CD4-positive, CD25-positive, alpha-beta regulatory T cell (primary cell): ENCODE data around the gene SH3BP4. TPM values are rescaled to one million over a fixed set of nuclear protein-coding genes. Genes with fewer than 3 reads are reported as not detected.

ENCODE experiments used
- ATAC-seq, 2 donors: fragments of 150-1000 bp; cut with Tn5 transposase; one replicate each; pipeline ENCODE4 v1.10.0; 2021; ENCODE audit warnings: low read depth in 2 of 2, moderate number of reproducible peaks in 2 of 2, moderate library complexity in 1 of 2
- DNase-seq, 3 donors: peaks; one replicate each; pipeline versions ENCODE4 v3.0.0 to v3.0.0-alpha.2; 2012 to 2022; ENCODE audit warnings: mixed read lengths in 1 of 3
- H3K27ac ChIP-seq: one replicate; pipeline ENCODE4 v1.7.0; 2013; ENCODE audit warnings: mild to moderate bottlenecking, low read length; ENCODE audit not compliant: insufficient read depth, poor library complexity, severe bottlenecking
- H3K27me3 ChIP-seq: one replicate; pipeline ENCODE4 v1.7.0; 2013; ENCODE audit warnings: low read length; ENCODE audit not compliant: control insufficient read depth, insufficient read depth
- H3K36me3 ChIP-seq: one replicate; pipeline ENCODE4 v1.7.0; 2013; ENCODE audit warnings: mild to moderate bottlenecking, low read length, moderate library complexity; ENCODE audit not compliant: control insufficient read depth, insufficient read depth
- H3K4me1 ChIP-seq: 2 replicates; pipeline ENCODE4 v1.7.0; 2013; ENCODE audit warnings: mild to moderate bottlenecking, low read length; ENCODE audit not compliant: insufficient read depth, control insufficient read depth, poor library complexity, severe bottlenecking
- H3K4me3 ChIP-seq: one replicate; pipeline ENCODE4 v1.7.0; 2013; ENCODE audit warnings: low read depth, mild to moderate bottlenecking, low read length, moderate library complexity
- H3K9me3 ChIP-seq, 2 experiments: 1 replicate in 1 of 2; 2 replicates in 1 of 2; pipeline ENCODE4 v1.7.0; 2013; ENCODE audit warnings: low read length in 2 of 2, mild to moderate bottlenecking in 1 of 2, moderate library complexity in 1 of 2; ENCODE audit not compliant: control insufficient read depth in 2 of 2
- H3K27ac Mint-ChIP-seq, 3 donors: one replicate each; pipeline ENCODE4 v1.8.0; 2020 to 2022; ENCODE audit warnings: mild to moderate bottlenecking in 3 of 3, mixed read lengths in 3 of 3, moderate library complexity in 2 of 3
- H3K27me3 Mint-ChIP-seq: one replicate; pipeline ENCODE4 v1.8.0; 2022; ENCODE audit warnings: mild to moderate bottlenecking, mixed read lengths
- H3K36me3 Mint-ChIP-seq: one replicate; pipeline ENCODE4 v1.8.0; 2020; ENCODE audit warnings: mixed read lengths
- H3K4me1 Mint-ChIP-seq, 4 donors: one replicate each; pipeline ENCODE4 v1.8.0; 2020 to 2022; ENCODE audit warnings: mixed read lengths in 4 of 4, mild to moderate bottlenecking in 1 of 4
- H3K4me3 Mint-ChIP-seq, 4 donors: one replicate each; pipeline ENCODE4 v1.8.0; 2020 to 2022; ENCODE audit warnings: mild to moderate bottlenecking in 4 of 4, mixed read lengths in 4 of 4, moderate library complexity in 3 of 4
- H3K9me3 Mint-ChIP-seq, 7 donors: one replicate each; pipeline ENCODE4 v1.8.0; 2020 to 2022; ENCODE audit warnings: mixed read lengths in 7 of 7, mild to moderate bottlenecking in 3 of 7, moderate library complexity in 2 of 7
- polyA plus RNA-seq, 4 donors: library from polyadenylated mRNA; unstranded; fragments of 300-500 nt; fragmentation: Illumina TruSeq; gene quantifications; one replicate each; pipeline ENCODE4 v1.2.3, GENCODE V29; 2021
- total RNA-seq: library from RNA; stranded (reverse); gene quantifications from one replicate; pipeline ENCODE4 v1.2.3, GENCODE V29; 2022

SH3BP4 gene
- total and polyA plus RNA-seq, 5 donors from 2014 or later = 0.37 TPM; not detected in 4

DNA sequence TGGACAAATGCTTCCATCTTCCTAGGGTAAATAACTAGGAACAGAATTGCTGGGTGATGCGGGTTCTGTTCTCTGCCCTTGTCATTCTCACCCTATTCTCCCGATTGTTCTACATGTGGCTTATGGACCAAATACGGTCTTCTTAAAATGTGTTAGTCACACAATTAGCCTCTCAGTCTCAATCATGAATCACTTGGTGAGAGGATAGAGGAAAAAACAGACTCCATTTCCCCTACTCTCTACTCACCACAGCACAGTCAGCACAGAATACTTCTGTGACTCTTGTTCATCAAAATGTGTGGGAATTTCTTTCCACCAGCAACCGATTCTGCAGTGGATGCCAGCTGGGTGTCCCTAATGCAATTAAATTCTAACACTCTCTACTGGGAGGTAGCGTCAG is 125.2 kb downstream of the SH3BP4 start:
- no peaks in the 10 kb centered on the region for H3K9me3 Mint-ChIP-seq
- no peaks in the 10 kb centered on the region for H3K4me1 ChIP-seq
- no peak overlapping the region for H3K27ac ChIP-seq
- ATAC-seq (no peak), DNase-seq (no peak)
- H3K9me3 ChIP-seq = no peaks in the 10 kb centered on the region
- H3K27me3 ChIP-seq = no peaks in the 10 kb centered on the region
- H3K4me3 ChIP-seq = no peak overlapping the region
- H3K27me3 Mint-ChIP-seq = no peaks in the 10 kb centered on the region
- H3K36me3 Mint-ChIP-seq = no peaks in the 10 kb centered on the region
- H3K36me3 ChIP-seq = no peaks in the 10 kb centered on the region
- H3K4me1 Mint-ChIP-seq = no peaks in the 10 kb centered on the region
- H3K27ac Mint-ChIP-seq = no peak overlapping the region
- no peak overlapping the region for H3K4me3 Mint-ChIP-seq

GRCh38 chr2:235078182-235078581 is 126.4 kb downstream of the SH3BP4 start:
- Histone ChIP-seq H3K36me3 (no peaks in the 10 kb centered on the region), H3K27ac (no peak overlapping the region), H3K4me3 (no peak overlapping the region), H3K9me3 (no peaks in the 10 kb centered on the region), H3K4me1 (no peaks in the 10 kb centered on the region), H3K27me3 (no peaks in the 10 kb centered on the region)
- Mint-ChIP-seq H3K27ac (no peak overlapping the region), H3K27me3 (no peaks in the 10 kb centered on the region), H3K4me1 (no peaks in the 10 kb centered on the region), H3K9me3 (no peaks in the 10 kb centered on the region), H3K36me3 (no peaks in the 10 kb centered on the region), H3K4me3 (no peak overlapping the region)
- no peak for ATAC-seq
- no peak for DNase-seq

GRCh38 chr2:235078914-235079472 is 127.2 kb downstream of the SH3BP4 start:
- no peak overlapping the region for H3K4me3 Mint-ChIP-seq

GRCh38 chr2:235080101-235080500 is 128.3 kb downstream of the SH3BP4 start:
- H3K4me1 Mint-ChIP-seq = no peaks in the 10 kb centered on the region
- no peaks in the 10 kb centered on the region for H3K9me3 ChIP-seq
- no peaks in the 10 kb centered on the region for H3K36me3 ChIP-seq
- ATAC-seq (no peak), DNase-seq (no peak)
- H3K4me1 ChIP-seq = no peaks in the 10 kb centered on the region
- H3K4me3 ChIP-seq = no peak overlapping the region
- no peaks in the 10 kb centered on the region for H3K27me3 Mint-ChIP-seq
- H3K27ac ChIP-seq = no peak overlapping the region
- no peak overlapping the region for H3K27ac Mint-ChIP-seq
- no peaks in the 10 kb centered on the region for H3K27me3 ChIP-seq
- no peaks in the 10 kb centered on the region for H3K36me3 Mint-ChIP-seq
- peaks cover 0 to 2% (median 0%) of the 10 kb centered on the region in 7 donors for H3K9me3 Mint-ChIP-seq
- H3K4me3 Mint-ChIP-seq = no peak overlapping the region

More at GRCh38 chr2:235078914-235079472, 127.2 kb downstream of the SH3BP4 start:
- H3K9me3 Mint-ChIP-seq = no peaks in the 10 kb centered on the region
- H3K27me3 Mint-ChIP-seq = no peaks in the 10 kb centered on the region
- DNase-seq (no peak), ATAC-seq (no peak)
- no peaks in the 10 kb centered on the region for H3K9me3 ChIP-seq
- H3K27ac ChIP-seq = no peak overlapping the region
- no peak overlapping the region for H3K27ac Mint-ChIP-seq
- H3K4me3 ChIP-seq = no peak overlapping the region
- H3K4me1 Mint-ChIP-seq = no peaks in the 10 kb centered on the region
- no peaks in the 10 kb centered on the region for H3K36me3 ChIP-seq
- no peaks in the 10 kb centered on the region for H3K4me1 ChIP-seq
- no peaks in the 10 kb centered on the region for H3K36me3 Mint-ChIP-seq
- H3K27me3 ChIP-seq = no peaks in the 10 kb centered on the region

GRCh38 chr2:235082578-235083338 is 130.9 kb downstream of the SH3BP4 start:
- DNase-seq (no peak), ATAC-seq (no peak)
- no peak overlapping the region for H3K27ac Mint-ChIP-seq
- H3K9me3 ChIP-seq = no peaks in the 10 kb centered on the region
- H3K4me1 Mint-ChIP-seq = no peaks in the 10 kb centered on the region
- peaks cover 0 to 3% (median 0%) of the 10 kb centered on the region in 7 donors for H3K9me3 Mint-ChIP-seq
- H3K36me3 ChIP-seq = no peaks in the 10 kb centered on the region
- H3K4me1 ChIP-seq = no peaks in the 10 kb centered on the region
- no peaks in the 10 kb centered on the region for H3K27me3 Mint-ChIP-seq
- no peak overlapping the region for H3K4me3 Mint-ChIP-seq
- H3K27ac ChIP-seq = no peak overlapping the region
- no peak overlapping the region for H3K4me3 ChIP-seq
- no peaks in the 10 kb centered on the region for H3K27me3 ChIP-seq
- H3K36me3 Mint-ChIP-seq = no peaks in the 10 kb centered on the region

GRCh38 chr2:235083822-235084221 is 132.0 kb downstream of the SH3BP4 start:
- Mint-ChIP-seq H3K4me1 (no peaks in the 10 kb centered on the region), H3K27ac (no peak overlapping the region), H3K36me3 (no peaks in the 10 kb centered on the region), H3K4me3 (no peak overlapping the region), H3K27me3 (no peaks in the 10 kb centered on the region), H3K9me3 (peaks cover 0 to 3% (median 0%) of the 10 kb centered on the region in 7 donors)
- Histone ChIP-seq H3K27me3 (no peaks in the 10 kb centered on the region), H3K4me3 (no peak overlapping the region), H3K9me3 (no peaks in the 10 kb centered on the region), H3K4me1 (no peaks in the 10 kb centered on the region), H3K36me3 (no peaks in the 10 kb centered on the region), H3K27ac (no peak overlapping the region)
- DNase-seq (no peak), ATAC-seq (no peak)

DNA sequence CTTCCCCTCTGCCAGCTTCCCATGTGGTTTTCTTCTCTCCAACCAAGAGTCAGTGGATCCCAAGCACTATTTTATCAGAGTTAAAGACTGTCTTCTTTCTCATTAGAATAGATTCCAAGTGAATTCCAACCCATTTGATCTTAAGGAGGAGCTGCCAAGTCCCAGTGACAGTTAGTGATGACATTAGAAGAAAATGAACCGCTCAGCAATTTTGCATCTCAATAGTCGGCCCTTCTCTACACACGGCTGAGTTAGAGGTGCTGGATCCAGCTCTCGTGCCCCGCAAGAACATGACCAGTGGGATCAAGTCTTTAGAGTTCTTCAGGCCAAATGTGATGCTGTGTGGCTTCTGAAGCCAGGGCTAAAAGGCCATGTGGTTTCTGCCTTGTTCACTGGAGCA is 132.6 kb downstream of the SH3BP4 start:
- H3K27me3 ChIP-seq = no peaks in the 10 kb centered on the region
- Mint-ChIP-seq H3K27ac (no peak overlapping the region), H3K9me3 (peaks cover 0 to 3% (median 0%) of the 10 kb centered on the region in 7 donors), H3K4me1 (no peaks in the 10 kb centered on the region), H3K36me3 (no peaks in the 10 kb centered on the region), H3K4me3 (no peak overlapping the region), H3K27me3 (peaks cover 2% of the 10 kb centered on the region)
- no peaks in the 10 kb centered on the region for H3K9me3 ChIP-seq
- H3K27ac ChIP-seq = no peak overlapping the region
- H3K36me3 ChIP-seq = no peaks in the 10 kb centered on the region
- no peak overlapping the region for H3K4me3 ChIP-seq
- DNase-seq = no peak
- H3K4me1 ChIP-seq = no peaks in the 10 kb centered on the region
- ATAC-seq = no peak

- DNase-seq (no peak), ATAC-seq (no peak)
- Mint-ChIP-seq H3K27me3 (peaks cover 9% of the 10 kb centered on the region), H3K4me3 (no peak overlapping the region), H3K9me3 (peaks cover 0 to 3% (median 0%) of the 10 kb centered on the region in 7 donors), H3K4me1 (no peaks in the 10 kb centered on the region), H3K36me3 (no peaks in the 10 kb centered on the region), H3K27ac (no peak overlapping the region)
- Histone ChIP-seq H3K27ac (no peak overlapping the region), H3K36me3 (no peaks in the 10 kb centered on the region), H3K9me3 (no peaks in the 10 kb centered on the region), H3K27me3 (no peaks in the 10 kb centered on the region), H3K4me1 (no peaks in the 10 kb centered on the region), H3K4me3 (no peak overlapping the region)
These were observed 133.7 kb downstream of the SH3BP4 start for GRCh38 chr2:235085476-235085875.
